ENCODE data around the gene CCN2. TPM values are rescaled to one million over a fixed set of nuclear protein-coding genes. Genes with fewer than 3 reads are reported as not detected.

The CCN2 gene
- total RNA-seq, 1 experiment from 2014 or later, result 44.1 TPM

DNA sequence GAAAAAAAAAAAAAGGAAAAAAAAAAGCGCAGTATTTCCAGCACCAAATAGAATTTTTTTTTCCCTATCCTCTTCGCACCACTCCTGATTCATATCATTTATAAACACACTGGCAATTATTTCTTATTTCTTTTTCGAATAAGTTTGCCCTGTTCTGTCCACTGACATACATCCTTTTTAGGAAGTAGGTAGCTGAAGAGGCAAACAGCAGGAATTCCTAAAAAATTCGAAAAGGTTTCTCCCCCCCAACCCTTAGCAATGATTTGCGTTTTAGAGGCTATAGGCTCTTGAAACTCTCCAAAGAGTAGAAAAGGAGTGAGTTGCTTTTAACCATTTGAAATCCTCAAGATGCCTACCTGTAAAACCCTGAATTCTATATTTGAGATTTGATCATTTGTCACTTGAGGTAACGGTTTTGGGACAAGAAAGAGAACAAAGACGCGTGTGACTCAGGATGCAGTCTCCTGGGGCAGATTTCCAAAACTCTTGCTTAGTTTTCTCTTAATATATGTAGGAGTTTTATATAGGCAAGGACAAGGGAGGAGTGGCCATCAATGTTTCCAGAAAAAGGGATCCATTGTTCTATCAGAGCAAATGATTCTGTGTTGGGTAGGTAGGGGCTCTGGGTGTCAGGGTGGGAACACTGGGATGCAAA lies 531 bp upstream of the CCN2 start:
- peak overlapping the region; percentile 78 for H3T11ph ChIP-seq (ENCODE audit: low read length)
- no peak for TF ChIP-seq CTCF (conservative IDR thresholded peaks at IDR 0.05)
- peak overlapping the region; percentile 13 for H3K9ac ChIP-seq (ENCODE audit: extremely low read depth, insufficient read length, low read length)
- peaks cover 21% of the 10 kb centered on the region for H3K4me1 ChIP-seq (ENCODE audit: insufficient read depth, low read length)
- no peak overlapping the region for H2AFZ ChIP-seq (ENCODE audit: low read length)
- H4K91ac ChIP-seq (ENCODE audit: insufficient read length, low read depth, low read length), result no peak overlapping the region
- H3K4ac ChIP-seq (ENCODE audit: low read depth, low read length), result peak overlapping the region; percentile 27; the same call in 1 of the 2 replicates
- Mint-ChIP-seq H3K4me1 (peaks cover 73 to 77% of the 10 kb centered on the region in 2 experiments), H3K36me3 (ENCODE audit: insufficient read depth in 1 of 3, low read depth in 3 of 3) (peaks cover 22 to 32% (median 26%) of the 10 kb centered on the region in 3 experiments), H3K9me3 (peaks cover 2 to 4% of the 10 kb centered on the region in 2 experiments; a peak in 3 of 5 replicates), H3K4me3 (peak overlapping the region; percentile 73 to 81), H3K27me3 (ENCODE audit: low read depth) (no peaks in the 10 kb centered on the region; the same call in 1 of the 2 replicates), H3K27ac (peak overlapping the region; percentile 92 to 99 (median 96))
- no peak overlapping the region for H4K5ac ChIP-seq (ENCODE audit: insufficient read length, low read depth, low read length)
- no peak overlapping the region for H4K8ac ChIP-seq (replicated peaks; ENCODE audit: insufficient read length, low read depth, low read length)
- no peak overlapping the region for H2BK15ac ChIP-seq (ENCODE audit: low read depth, low read length)
- peak overlapping the region; percentile 77 for H3K18ac ChIP-seq (ENCODE audit: insufficient read length, low read depth, low read length)
- H2AK5ac ChIP-seq (ENCODE audit: insufficient read length, low read length), result no peak overlapping the region
- no peaks in the 10 kb centered on the region for H3K27me3 ChIP-seq (ENCODE audit: insufficient read depth, low read length)
- H3K9me3 ChIP-seq (ENCODE audit: control insufficient read depth, low read depth, low read length), result no peaks in the 10 kb centered on the region
- H3K23me2 ChIP-seq (ENCODE audit: insufficient read length, low read depth, low read length, poor library complexity, severe bottlenecking), result peaks cover 7% of the 10 kb centered on the region
- peak overlapping the region; percentile 2; the same call in 1 of the 2 replicates for H3K14ac ChIP-seq (ENCODE audit: insufficient read depth, low read length)
- DNase-seq, result no peak
- peak overlapping the region; percentile 68 for H3K27ac ChIP-seq (ENCODE audit: insufficient read length, low read depth, low read length)
- H3K23ac ChIP-seq (ENCODE audit: insufficient read length, low read depth, low read length), result no peak overlapping the region
- peak overlapping the region; percentile 41 for H2BK5ac ChIP-seq (ENCODE audit: insufficient read length, low read length)
- H4K20me1 ChIP-seq (ENCODE audit: control insufficient read depth, insufficient read depth, insufficient read length), result peaks cover 4% of the 10 kb centered on the region
- no peaks in the 10 kb centered on the region for H3K79me1 ChIP-seq (ENCODE audit: insufficient read depth, low read depth, low read length, poor library complexity, severe bottlenecking)
- H3K79me2 ChIP-seq (ENCODE audit: insufficient read depth, low read length), result no peaks in the 10 kb centered on the region
- H3K56ac ChIP-seq (ENCODE audit: insufficient read length, low read depth, low read length), result no peak overlapping the region
- H2BK20ac ChIP-seq (ENCODE audit: low read depth, low read length, poor library complexity, severe bottlenecking), result no peak overlapping the region
- H3K4me2 ChIP-seq (ENCODE audit: insufficient read depth, insufficient read length, low read length), result peak overlapping the region; percentile 32
- no peak overlapping the region for H2BK12ac ChIP-seq (ENCODE audit: insufficient read length, low read depth, low read length)
- WGBS (ENCODE audit: extremely low coverage, insufficient read length, low lambda C conversion rate), result no CpG with 5 or more reads among the region's 8 CpGs
- peak overlapping the region; percentile 93 for H2BK120ac ChIP-seq (ENCODE audit: low read depth, low read length, poor library complexity, severe bottlenecking)

Data from H9 (cell line).